NCI-H2081 treated with DMSO at 0.1 percent for 48 hours (cell line): ENCODE measurements around the gene ASL.
A peak's percentile ranks its signal among the peaks of the same experiment; 100 is the strongest.
"Not testable (repeated sequence)": the region's sequence is repeated elsewhere in the genome, so short reads cannot be mapped to it uniquely, and the experiment has no call there.

Source experiments
- DNase-seq: peaks from one replicate; lab custom pipeline; 2025; lab: John Stamatoyannopoulos, UW

The ASL gene

DNA sequence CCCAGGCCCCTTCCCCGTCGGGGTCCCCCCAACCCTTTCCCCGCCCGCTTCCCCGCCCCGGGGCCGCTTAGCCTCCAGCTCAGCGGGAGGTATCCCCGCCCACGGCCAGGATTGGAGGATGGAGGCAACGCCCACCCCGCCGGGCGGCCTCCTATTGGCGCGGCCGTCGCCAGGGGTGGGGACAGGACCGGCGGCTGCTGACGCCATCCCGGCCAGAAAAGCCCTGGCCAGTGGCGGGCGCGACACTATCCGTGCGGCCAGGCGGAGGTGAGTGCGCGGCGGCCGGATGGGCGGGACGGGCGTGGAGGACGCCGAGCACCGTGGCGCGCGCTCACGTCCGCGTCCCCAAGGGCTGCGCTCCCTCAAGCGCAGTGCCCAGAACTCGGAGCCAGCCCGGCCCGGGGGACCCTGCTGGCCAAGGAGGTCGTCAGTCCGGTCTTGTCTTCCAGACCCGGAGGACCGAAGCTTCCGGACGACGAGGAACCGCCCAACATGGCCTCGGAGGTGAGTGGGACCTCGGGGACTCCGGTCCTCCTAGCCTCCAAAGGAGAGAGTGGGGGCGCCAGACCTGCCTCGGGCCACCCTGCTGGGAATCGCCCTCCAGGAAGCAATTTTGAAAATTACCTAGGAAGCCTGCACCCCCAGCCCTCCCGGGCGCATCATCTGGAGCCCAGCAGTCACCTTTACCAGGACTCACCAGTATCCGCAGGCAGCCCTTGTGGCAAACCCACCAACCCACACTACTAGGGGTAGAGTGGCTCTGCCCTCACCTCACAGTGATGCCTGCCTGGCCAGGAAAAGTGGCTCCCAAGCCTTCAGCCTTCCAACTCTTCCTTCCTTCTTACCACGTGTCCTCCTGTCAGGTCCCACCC lies at the start of gene ASL:
ASL (plus strand) TSS at position 230 of the 872 bp plus-strand sequence; CDS start at position 493, 263 bp downstream.
- peak; percentile 69 for DNase-seq

DNA sequence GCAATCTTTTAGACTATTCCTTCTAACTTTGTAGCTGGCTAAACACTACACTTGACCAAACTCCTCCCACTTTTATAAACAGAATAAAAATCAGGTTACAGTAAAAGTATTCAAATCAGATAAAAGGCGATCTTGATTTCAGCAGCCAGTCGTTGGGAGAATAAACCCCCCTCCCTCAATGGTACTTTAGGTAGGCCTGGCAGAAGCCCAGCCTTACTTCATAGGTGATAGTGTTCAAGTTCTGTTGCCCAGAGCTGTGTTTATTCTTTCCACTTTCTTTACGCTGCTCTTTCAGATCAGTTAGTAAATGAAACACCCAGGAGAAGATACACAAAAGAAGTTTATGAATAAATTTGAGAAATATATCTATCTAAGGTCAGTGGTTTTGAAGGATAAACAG lies 47.3 kb upstream of the ASL start:
- not testable (repeated sequence) for DNase-seq

DNA sequence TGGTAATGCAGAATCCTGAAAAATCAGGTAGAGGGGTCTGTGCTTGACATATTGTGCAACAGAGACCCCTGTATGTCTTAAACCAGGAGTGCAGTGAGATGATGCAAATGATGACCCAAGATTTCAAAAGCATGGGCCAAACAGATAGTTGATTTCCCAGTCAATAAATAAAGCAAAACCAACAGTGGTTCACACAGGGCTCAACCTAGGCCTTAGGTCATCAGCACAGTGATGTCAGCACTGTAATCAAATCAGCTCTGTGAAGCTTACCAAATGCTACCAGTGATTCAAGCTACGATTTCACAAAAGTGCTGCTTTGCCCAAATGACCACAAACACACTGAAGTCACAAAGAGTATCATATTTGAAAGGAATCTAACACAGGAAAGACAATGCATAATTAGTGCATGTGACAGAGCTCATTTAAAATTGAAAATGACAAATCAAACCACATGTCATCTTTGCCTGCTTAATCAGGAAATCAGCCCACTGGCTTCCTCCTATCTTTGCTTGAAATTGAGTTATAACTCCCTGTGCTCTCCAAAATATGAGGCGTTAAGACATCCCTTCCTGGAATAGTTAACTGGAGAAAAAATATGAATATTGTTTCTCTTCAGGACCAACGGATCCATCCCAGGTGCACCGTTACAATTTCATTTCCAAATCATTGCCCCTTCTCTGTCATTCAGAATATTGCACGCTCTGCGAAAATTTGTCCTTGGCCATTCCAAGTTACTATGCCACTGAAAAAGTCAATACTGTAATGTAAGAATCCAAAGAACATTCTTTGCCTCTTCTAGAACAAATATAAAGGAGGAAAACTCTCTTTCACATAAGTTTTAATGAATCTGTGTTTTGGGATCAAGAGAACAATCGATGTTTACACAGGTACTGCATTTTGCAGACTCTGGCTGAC lies 41.9 kb upstream of the ASL start:
- no peak for DNase-seq

DNA sequence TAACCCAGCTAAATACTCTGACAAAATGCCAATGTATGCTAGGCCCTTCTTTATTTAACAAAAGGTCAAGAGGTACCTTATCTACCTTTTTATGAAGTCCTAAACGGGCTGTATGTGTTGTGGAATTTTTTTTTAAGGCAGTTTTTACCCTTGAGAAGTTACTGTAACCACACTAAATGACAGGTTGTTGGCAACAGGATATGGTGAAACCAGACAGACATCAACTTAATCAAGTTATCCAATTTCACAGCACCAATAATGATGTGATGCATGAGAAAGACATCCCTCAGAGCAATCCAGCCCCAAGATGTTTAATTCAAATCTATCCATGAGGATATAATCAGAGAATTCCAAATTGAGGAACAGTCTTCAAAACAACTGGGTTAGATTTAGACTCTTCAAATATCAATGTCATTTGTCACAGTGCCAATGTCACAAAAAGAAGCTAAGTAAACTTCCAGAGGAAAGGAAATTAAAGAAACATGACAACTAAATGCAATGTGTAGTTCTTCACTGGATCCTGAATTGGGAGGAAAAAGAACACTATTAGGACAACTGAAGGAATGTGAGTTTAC lies 41.1 kb upstream of the ASL start:
- not testable (repeated sequence) for DNase-seq

DNA sequence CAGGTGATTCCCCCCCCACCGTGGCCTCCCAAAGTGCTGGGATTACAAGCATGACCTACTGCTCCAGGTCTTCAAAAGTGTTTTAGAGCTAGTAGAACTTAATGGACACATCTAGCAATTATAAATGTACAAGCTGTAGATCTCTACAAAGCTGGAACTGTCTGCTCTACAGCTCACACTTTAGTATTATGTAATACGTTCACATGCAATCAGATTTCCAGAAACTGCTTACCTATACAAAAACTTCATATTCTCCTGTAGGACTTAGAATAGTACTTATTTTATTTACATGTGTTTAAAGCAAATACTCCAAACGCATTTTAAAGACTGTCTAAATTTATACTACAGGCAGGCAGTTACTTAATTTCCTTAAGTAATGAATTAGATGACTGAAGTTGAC lies 39.2 kb upstream of the ASL start:
- no peak for DNase-seq

DNA sequence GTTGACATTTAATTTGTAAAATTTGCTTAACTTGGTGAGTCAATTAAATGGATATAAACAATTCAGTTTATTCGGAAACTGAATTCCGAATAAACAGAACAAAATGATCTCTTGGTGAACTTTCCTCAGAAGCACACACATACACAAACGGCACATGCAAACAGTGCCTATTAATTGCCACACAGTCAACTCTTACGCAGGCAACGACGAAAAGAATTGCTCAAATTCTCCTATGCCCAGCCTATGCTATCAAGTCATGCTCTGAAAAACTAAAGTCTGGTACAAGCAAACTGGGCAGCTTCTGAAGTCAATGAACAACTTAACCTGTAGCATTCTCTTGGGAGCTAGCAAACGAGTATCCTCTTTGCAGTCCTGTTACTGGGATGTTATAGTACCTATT lies 38.8 kb upstream of the ASL start:
- DNase-seq: no peak

DNA sequence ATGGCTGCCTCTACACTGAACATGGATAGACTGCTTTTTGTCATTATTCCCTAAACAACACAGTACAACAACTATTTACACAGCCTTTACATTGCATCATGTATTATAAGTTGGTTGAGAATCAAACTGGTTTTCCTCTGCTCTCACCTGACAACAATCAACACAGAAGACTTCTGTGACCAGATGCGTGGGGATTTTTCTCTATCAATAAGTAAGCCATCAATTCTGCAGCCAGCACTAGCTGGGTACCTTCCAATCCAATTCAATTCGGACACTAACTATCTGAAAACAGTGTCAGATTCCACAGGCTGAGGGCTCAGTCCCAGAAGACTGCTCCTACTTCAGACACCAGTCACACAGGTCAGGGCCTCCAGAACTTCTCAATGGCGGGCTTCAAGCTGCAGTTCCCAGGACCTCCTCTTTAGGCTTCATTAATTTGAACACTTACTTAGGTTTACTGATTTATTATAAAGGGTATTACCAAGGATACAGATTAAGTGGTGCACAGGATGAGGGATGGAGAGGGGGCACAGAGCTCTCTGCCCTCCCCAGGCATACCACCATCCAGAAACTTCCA lies 36.4 kb upstream of the ASL start:
- no peak for DNase-seq

DNA sequence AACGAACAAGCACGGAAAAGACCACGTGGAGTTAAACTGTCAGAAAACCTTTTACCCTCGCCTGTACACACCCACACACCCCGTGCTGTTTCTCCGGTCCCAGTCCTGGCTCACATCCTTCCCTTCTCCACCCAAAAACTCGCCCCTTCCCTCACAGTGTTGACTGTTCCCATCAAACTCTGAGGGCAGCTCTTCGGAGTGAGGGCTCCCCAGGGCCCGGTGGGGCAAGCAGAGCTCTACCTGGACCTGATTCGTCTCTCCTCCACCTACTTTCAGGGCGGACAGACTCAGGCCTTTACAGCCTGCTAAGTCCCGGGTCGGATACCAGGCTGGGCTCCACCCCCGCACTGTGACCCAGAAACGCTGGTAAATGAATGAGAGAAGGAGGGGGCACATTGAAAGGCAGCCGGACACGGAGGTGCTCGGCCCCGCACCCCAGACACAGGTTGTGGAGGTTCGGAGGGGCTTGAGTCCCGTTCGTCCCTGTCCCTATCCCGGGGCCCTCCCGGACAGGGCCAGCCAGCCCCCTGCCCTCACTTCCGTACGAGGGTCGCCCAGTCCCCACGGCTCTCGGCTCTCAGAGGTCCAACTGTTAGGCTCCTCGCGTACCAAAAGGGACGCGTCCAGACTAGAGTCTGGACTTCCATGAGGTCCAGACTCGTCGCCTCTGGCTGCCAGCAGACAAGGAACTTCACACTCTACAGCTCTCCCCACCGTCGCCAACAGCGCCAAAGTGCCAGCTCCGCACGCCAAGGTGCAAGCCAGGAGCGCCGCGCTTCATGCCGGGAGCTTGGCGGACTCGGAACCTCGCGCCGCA lies 31.7 kb upstream of the ASL start:
- no peak for DNase-seq

DNA sequence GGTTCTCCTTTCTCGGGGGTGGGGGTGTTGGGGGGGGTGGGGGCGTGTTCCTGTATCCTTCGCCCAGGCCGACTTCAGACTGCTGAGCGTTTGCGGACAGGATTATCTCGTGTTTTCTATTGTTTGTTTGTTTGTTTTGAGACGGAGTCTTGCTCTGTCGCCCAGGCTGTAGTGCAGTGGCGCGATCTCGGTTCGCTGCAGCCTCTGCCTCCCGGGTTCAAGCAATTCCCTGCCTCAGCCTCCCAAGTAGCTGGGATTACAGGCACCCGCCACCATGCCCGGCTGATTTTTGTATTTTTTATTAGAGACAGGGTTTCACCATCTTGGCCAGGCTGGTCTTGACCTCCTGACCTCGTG lies 31.1 kb upstream of the ASL start:
- not testable (repeated sequence) for DNase-seq

DNA sequence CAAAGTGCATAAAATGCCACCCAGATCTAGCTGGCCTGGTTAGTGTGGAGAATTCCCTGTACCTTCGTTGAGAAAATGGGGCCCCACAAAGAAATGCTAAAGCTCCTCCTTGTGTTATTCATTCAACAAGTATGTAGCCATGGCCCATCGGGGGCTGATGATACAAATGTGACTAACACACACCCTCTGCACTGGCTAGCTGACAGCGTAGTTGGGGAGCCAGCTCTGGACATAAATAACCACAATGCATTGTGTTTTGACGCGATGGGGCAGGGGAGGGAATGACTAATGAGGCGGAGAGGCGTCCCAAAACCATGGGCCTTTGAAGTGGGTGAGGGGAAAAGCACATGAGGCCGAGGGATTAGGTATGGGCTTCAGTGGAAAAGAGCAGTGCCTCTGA lies 28.2 kb upstream of the ASL start:
- no peak for DNase-seq

DNA sequence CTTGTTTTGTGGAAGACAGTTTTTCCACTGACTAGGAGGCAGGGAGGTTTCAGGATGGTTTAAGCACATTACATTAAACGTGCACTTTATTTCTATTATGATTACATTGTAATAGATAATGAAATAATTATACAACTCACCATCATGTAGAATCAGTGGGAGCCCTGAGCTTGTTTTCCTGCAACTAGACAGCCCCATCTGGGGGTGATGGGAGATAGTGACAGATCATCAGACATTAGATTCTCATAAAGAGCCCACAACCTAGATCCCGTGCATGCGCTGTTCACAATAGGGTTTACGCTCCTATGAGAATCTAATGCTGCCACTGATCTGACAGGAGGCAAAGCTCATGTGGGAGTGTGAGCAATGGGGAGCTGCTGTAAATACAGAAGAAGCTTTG lies 25.7 kb upstream of the ASL start:
- not testable (repeated sequence) for DNase-seq

DNA sequence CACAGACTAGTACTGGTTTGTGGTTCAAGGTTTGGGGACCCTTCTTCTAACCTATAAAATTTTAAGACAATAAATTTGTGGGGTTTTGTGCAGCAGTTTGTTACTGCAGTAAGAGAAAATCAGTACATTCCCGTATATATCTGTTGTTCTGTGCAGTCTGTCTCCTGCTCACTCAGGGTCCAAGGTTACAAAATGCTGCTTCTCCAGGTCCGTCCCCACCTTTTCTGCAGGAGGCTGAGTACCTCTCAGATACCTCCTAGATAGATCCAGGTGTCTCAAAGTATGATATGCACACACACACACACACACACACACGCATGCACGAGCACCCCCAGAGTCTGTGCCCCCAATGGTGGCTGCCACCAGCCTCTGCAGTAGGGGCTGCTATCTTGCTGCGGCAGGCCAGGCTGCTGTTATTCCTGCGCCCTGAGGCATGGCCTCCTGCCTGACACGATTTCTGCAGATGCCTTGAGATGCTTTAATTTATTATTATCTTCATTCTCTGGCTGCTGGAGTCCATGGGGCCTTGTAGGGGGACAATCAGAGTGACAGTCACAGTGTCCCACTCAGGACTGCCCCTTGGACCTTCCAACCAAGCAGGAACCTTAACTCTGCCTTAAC lies 25.2 kb upstream of the ASL start:
- no peak for DNase-seq

DNA sequence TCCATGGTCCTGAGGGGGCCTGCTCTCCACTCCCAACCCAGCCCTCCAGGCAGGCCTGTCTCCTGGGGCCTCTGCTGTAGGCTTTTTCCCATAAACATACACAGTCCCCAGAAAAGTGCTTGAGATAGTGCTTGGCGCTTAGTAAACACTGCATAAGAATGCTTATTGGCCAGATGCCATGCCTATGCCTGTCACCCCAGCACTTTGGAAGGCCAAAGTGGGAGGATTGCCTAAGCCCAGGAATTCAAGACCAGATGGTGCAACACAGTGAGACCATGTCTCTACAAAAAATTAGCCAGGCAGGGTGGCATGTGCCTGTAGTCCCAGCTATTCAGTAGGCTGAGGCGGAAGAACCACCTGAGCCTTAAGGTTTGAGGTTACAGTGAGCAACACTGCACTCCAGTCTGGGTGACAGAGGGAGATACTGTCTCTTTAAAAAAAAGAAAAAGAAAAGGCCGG lies 24.6 kb upstream of the ASL start:
- no peak for DNase-seq

DNA sequence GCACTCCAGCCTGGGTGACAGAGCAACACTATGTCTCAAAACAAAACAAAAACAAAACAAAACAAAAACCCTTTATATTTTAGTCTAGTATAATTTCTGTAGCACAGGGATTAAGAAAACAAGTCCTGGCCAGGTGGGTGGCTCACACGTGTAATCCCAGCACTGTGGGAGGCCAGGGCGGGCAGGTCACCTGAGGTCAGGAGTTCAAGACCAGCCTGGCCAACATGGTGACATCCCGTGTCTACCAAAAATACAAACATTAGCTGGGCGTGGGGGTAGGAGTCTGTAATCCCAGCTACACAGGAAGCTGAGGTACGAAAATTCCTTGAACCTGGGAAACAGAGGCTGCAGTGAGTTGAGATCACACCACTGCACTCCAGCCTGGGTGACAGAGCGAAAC lies 23.2 kb upstream of the ASL start:
- no peak for DNase-seq

DNA sequence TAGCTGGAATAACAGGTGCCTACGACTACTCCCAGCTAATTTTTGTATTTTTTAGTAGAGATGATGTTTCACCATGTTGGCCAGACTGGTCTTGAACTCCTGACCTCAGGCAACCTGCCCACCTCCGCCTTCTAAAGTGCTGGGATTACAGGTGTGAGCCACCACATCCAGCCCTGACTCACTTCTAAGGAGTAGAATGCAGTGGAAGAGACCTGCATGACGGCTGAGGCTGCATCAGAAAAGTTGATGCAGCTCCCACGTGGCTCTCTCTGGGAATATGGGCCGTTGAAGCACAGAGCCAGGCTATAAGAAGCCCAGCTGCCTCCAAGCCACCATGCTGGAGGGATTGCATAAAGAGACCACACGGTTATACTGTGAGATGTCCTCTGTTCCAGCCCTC lies 21.6 kb upstream of the ASL start:
- no peak for DNase-seq

DNA sequence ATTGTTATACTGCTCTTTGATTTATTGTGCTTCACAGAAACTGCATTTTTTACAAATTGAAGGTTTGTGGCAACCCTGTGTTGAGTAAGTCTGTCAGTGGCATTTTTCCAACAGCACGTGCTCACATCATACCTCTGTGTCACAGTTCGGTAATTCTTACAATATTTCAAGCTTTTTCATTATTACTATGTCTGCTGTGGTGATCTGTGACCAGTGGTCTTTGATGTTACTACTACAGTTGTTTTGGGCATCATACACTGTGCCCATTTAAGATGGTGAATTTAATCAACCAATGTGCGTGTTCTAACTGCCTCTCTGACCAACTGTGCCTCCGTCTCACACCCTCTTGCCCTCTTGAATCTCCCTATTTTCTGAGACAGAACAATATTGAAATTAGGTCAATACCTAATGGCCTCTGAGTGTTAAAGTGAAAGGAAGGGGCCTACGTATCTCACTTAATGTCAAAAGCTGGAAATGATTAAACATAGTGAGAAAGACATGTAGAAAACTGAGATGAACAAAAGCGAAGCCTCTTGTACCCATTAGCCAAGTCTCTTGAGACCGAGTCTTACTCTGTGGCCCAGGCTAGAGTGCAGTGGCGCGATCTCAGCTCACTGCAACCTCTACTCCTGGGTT lies 20.2 kb upstream of the ASL start:
- DNase-seq: no peak

DNA sequence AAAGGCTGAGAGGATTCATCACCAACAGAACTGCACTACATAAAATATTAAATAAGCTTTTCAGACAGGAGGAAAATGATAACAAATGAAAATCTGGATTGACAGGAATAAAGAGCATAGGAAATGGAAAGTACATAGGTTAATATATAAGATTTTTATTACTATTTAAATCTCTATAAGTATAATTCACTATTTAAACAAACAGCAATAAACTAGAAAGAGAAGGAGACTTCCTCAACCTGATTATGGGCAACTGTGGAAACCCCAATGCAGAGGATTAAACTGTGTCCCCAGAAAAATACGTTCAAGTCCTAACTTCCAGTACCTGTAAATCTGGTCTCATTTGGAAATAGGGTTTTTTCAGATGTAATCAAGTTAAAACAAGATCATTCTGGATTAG lies 14.8 kb upstream of the ASL start:
- DNase-seq: no peak

DNA sequence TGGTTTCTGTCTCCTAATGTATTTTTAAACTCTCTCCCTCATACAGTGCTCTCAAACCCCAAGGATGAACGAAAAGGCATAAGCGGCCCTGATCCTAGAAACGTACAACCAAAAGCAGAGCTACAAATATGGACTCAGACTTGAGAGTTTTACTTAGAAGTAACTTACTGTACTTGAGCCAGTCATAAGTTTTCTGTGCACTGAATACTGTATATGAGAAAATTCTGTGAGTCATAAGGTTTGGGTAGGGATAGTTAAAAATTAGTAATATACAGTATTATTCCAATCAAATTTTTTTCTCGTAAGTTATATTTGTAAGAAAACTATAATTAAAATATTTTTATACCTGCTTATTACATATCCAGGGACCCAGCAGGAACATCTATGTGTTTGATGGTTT lies 5.9 kb upstream of the ASL start:
- DNase-seq: no peak

DNA sequence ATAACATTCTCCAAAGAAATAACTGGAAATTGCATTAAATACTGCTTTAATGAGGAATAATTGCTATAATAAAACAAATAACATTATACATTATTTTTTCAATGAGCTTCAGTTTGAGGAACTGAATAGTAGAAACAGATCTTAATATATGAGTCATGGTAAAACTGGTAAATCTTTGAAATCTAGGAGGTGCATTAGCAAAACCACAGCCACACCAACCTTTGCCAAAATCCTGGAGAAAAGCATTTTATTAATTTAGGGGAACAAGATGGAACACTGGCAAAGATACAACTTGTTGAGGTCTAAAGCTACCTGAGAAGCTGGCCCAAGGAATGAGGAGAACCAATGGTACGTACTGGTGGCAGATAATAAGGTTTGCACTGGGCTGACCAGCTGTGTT lies 5.4 kb upstream of the ASL start:
- DNase-seq: no peak

DNA sequence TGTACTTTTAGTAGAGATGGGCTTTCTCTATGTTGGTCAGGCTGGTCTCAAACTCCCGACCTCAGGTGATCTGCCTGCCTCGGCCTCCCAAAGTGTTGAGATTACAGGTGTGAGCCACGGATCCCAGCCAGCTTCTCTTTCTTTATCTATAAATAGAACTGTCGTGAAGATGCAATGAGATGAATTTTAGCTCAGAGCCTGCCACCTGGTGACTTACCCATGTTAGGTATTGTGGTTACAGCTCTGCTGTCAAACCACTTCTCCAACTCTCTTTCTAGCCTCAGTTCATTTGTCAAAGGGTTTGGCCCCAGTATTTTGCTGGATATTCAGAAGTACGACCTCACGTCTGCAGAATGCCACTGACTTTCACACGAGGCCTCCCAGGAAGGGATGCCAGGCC lies 3.4 kb upstream of the ASL start:
- not testable (repeated sequence) for DNase-seq
